Tibial nerve (tissue), 3 donors: ENCODE results near the gene DAD1.

Experiments used
- POLR2A ChIP-seq, 2 donors: fragments of 450-650 bp; IDR thresholded peaks; one replicate each; pipeline ENCODE4 v1.6.1; 2017; ENCODE audit warnings: antibody characterized with exemption in 2 of 2, mild to moderate bottlenecking in 2 of 2, moderate library complexity in 2 of 2
- TF ChIP-seq, protein P1 (sequence below), 5 experiments: fragments of 200-600 bp in 3 of 5; fragments of 450-650 bp in 2 of 5; sonication (generic) in 3 of 5; IDR thresholded peaks; one replicate each; pipeline ENCODE4 v1.5.1; 2016 to 2019; ENCODE audit warnings: antibody characterized with exemption in 5 of 5, mild to moderate bottlenecking in 3 of 5, moderate library complexity in 2 of 5

DNA sequence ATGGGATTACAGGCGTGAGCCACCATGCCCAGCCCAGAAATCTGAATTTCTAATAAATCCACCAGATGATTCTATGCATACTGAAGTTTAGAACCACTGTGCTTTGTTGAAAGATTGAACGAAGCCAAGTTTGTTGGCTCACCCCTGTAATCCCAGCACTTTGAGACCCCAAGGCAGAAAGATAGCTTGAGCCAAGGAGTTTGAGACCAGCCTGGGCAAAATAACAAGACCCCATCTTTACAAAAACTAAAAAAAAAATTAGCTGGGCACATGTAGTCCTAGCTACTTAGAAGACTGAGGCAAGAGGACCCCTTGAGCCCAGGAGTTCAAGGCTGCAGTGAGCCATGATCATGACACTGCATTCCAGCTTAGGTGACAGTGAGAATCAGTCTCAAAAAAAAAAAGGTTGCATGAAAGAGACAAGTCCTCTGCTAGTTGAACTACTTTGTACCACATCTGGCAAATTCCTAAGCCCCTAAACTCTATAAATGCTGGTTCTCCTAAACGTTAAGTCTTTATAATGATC, 7.4 kb upstream of the DAD1 start:
- TF ChIP-seq, protein P1, sequence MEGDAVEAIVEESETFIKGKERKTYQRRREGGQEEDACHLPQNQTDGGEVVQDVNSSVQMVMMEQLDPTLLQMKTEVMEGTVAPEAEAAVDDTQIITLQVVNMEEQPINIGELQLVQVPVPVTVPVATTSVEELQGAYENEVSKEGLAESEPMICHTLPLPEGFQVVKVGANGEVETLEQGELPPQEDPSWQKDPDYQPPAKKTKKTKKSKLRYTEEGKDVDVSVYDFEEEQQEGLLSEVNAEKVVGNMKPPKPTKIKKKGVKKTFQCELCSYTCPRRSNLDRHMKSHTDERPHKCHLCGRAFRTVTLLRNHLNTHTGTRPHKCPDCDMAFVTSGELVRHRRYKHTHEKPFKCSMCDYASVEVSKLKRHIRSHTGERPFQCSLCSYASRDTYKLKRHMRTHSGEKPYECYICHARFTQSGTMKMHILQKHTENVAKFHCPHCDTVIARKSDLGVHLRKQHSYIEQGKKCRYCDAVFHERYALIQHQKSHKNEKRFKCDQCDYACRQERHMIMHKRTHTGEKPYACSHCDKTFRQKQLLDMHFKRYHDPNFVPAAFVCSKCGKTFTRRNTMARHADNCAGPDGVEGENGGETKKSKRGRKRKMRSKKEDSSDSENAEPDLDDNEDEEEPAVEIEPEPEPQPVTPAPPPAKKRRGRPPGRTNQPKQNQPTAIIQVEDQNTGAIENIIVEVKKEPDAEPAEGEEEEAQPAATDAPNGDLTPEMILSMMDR (IDR thresholded peaks at IDR 0.05): no peak
- TF ChIP-seq POLR2A (IDR thresholded peaks at IDR 0.05): no peak
